ENCODE measurements around the gene FCHSD1.
A peak's percentile ranks its signal among the peaks of the same experiment; 100 is the strongest.

The FCHSD1 gene

DNA sequence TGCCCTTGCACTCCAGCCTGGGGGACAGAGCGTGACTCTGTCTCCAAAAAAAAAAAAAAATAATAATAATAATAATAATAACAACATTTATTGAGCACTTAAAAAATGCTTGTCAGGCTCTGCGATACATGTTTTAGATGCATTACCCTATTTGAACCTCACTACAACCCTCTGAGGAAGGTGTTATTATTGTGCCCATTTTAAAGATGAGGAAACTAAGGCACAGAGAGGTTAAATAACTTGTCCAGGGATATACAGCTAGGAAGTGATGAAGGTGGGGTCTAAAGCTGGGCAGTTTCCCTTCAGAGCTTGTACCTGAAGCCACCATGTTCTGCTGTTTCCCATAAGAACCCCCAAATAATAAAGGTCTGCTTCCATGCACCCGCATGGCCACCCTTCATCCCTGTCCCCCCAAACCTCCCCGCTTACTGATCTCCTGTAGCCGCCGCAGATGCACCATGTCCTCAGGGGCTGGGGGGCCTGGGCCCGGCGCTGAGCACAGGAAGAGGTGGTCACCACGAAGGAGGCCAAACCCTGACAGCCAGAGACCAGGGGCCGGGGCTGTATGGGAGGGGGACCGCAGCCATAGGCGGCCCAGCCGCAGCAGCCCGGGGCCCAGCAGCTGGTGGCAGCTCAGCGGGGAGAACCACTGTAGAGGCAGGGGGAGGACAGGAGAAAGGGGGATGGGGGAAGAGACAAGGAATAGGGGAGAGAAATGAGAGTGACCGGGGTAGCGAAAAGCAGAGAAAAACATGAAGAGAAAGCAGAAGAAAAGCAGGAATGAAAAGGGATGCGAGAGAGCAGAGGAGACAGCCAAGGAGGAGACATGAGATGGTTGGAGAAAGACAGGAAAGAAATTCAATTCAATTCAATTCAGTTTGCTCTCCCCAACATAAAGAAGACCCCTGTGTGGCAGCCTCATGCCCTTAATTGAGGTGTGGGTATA is 15.1 kb upstream of the FCHSD1 start:
- DNase-seq (ENCODE audit: low read depth, low spot score): no peak
- in situ Hi-C loops (cut with HindIII; ENCODE audit: low sequenced_read_pairs): no loop called here
- TF ChIP-seq CTCF (IDR thresholded peaks at IDR 0.05; ENCODE audit: low read depth, low read length): no peak
- no peak overlapping the region for H3K4me3 ChIP-seq (ENCODE audit: low read depth, low read length)

- peak; percentile 58 for DNase-seq (ENCODE audit: low read depth, low spot score)
- TF ChIP-seq CTCF (IDR thresholded peaks at IDR 0.05; ENCODE audit: low read depth, low read length): peak; percentile 97
- in situ Hi-C loops (cut with HindIII; ENCODE audit: low sequenced_read_pairs): no loop called here
- no peak overlapping the region for H3K4me3 ChIP-seq (ENCODE audit: low read depth, low read length)
These were observed 13.7 kb upstream of the FCHSD1 start for GRCh38 chr5:141664733-141665461.

GRCh38 chr5:141663506-141663905 is 12.3 kb upstream of the FCHSD1 start:
- H3K4me3 ChIP-seq (ENCODE audit: low read depth, low read length): no peak overlapping the region
- in situ Hi-C loops (cut with HindIII; ENCODE audit: low sequenced_read_pairs): no loop called here
- DNase-seq (ENCODE audit: low read depth, low spot score): no peak
- no peak for TF ChIP-seq CTCF (IDR thresholded peaks at IDR 0.05; ENCODE audit: low read depth, low read length)

DNA sequence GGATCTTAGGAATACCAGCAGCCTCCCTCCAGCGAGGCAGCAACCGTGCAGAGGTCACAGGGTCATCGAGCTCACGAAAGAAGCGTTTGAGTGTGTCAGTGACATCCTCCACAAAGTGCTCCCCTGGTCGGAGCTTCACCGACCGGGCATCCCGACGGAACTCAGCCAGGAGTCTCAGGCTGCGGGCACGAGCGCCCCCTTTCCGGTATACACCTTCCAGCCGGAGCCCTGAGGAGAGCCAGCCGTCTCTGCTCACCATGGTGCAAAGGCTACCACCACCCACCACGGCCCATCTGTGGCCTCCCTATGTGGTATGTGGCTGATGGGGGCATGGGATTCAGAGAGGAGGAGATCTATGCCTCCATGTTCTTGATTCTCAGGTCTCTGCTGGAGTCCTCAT is 10.8 kb upstream of the FCHSD1 start:
- in situ Hi-C loops (cut with HindIII; ENCODE audit: low sequenced_read_pairs): no loop called here
- no peak for TF ChIP-seq CTCF (IDR thresholded peaks at IDR 0.05; ENCODE audit: low read depth, low read length)
- H3K4me3 ChIP-seq (ENCODE audit: low read depth, low read length): no peak overlapping the region

DNA sequence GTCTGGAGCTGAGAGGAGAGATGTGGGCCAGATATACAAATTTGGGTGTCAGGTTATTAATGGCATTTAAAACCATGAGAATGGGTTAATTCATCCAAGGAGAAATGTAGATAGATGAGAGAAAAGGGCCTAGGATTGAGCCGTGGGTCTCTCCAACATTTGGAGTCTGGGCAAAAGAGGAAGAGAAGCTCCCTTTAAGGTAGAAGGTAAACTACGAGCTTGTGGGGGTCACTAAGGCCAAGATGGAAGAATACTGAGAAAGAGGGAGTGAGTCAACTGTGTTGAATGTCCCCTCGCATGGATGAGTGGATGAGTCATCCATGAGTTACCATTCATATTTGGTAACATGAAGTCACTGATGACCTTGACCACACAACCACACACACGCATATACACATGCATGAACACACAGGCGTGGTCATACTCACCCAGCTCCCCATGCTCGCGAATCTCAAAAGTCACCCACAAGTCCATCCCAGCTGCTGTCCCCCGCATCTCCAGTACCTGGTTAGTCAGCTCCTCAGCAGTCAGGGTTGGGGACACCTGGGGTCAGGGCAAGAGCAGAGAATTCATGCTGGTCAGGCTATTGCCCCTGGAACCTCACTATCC is 6.8 kb upstream of the FCHSD1 start:
- peak; percentile 88 for DNase-seq (ENCODE audit: low read depth, low spot score)
- TF ChIP-seq CTCF (IDR thresholded peaks at IDR 0.05; ENCODE audit: low read depth, low read length): no peak
- H3K4me3 ChIP-seq (ENCODE audit: low read depth, low read length): no peak overlapping the region
- in situ Hi-C loops (cut with HindIII; ENCODE audit: low sequenced_read_pairs): no loop called here

More for the DNA sequence above, 10.8 kb upstream of the FCHSD1 start:
- DNase-seq (ENCODE audit: low read depth, low spot score): no peak

- in situ Hi-C loops (cut with HindIII; ENCODE audit: low sequenced_read_pairs): no loop called here
- DNase-seq (ENCODE audit: low read depth, low spot score): no peak
- H3K4me3 ChIP-seq (ENCODE audit: low read depth, low read length): no peak overlapping the region
- TF ChIP-seq CTCF (IDR thresholded peaks at IDR 0.05; ENCODE audit: low read depth, low read length): no peak
These were observed 6.2 kb upstream of the FCHSD1 start for GRCh38 chr5:141657404-141657803.
